Activated B cell treated with CpG ODN at 0.5 μM for 24 hours (primary cell): ENCODE results near the gene PPP1R7. TPM values are rescaled to one million over a fixed set of nuclear protein-coding genes. Genes with fewer than 3 reads are reported as not detected.

Experiments used
- ATAC-seq: fragments of 200-7000 bp; cut with Tn5 transposase; one replicate; pipeline ENCODE4 v1.10.0; 2021; ENCODE audit warnings: low read depth, mild to moderate bottlenecking, moderate library complexity
- CTCF ChIA-PET: fragments of 350-600 bp; sonication (Branson Sonifier 250); formaldehyde crosslinking; loops from one replicate; lab custom pipeline; 2021; ENCODE audit warnings: antibody characterized with exemption; lab: Charles Lee
- POLR2A ChIA-PET: fragments of 350-600 bp; sonication (Branson Sonifier 250); formaldehyde crosslinking; loops from one replicate; lab custom pipeline; 2021; ENCODE audit warnings: antibody characterized with exemption; lab: Charles Lee
- DNase-seq: peaks from one replicate; pipeline ENCODE4 v3.0.0; 2022
- H3K27ac Mint-ChIP-seq: one replicate; pipeline ENCODE4 v1.8.0; 2020; ENCODE audit warnings: mixed read lengths
- H3K27me3 Mint-ChIP-seq: one replicate; pipeline ENCODE4 v1.8.0; 2021; ENCODE audit warnings: mixed read lengths
- H3K36me3 Mint-ChIP-seq: one replicate; pipeline ENCODE4 v1.8.0; 2021; ENCODE audit warnings: low read depth, mixed read lengths
- H3K4me1 Mint-ChIP-seq: one replicate; pipeline ENCODE4 v1.8.0; 2021; ENCODE audit warnings: mixed read lengths
- H3K4me3 Mint-ChIP-seq: one replicate; pipeline ENCODE4 v1.8.0; 2020; ENCODE audit warnings: mild to moderate bottlenecking, mixed read lengths
- H3K9me3 Mint-ChIP-seq: one replicate; pipeline ENCODE4 v1.8.0; 2020; ENCODE audit warnings: mixed read lengths
- intact Hi-C: fragments of 100-400 bp; cut with micrococcal nuclease; formaldehyde crosslinking; loops from one replicate; pipeline ENCODE4 v1.15.1; 2024
- total RNA-seq: library from RNA; stranded (reverse); gene quantifications from 2 replicates; pipeline ENCODE4 v1.2.3, GENCODE V29; 2022
- TF ChIP-seq, protein P1 (sequence below): fragments of 200-600 bp; IDR thresholded peaks from one replicate; pipeline ENCODE4 v1.8.0; 2022; ENCODE audit warnings: antibody characterized with exemption, mild to moderate bottlenecking

The PPP1R7 gene
- total RNA-seq, 1 donor from 2014 or later: 72.0 TPM

DNA sequence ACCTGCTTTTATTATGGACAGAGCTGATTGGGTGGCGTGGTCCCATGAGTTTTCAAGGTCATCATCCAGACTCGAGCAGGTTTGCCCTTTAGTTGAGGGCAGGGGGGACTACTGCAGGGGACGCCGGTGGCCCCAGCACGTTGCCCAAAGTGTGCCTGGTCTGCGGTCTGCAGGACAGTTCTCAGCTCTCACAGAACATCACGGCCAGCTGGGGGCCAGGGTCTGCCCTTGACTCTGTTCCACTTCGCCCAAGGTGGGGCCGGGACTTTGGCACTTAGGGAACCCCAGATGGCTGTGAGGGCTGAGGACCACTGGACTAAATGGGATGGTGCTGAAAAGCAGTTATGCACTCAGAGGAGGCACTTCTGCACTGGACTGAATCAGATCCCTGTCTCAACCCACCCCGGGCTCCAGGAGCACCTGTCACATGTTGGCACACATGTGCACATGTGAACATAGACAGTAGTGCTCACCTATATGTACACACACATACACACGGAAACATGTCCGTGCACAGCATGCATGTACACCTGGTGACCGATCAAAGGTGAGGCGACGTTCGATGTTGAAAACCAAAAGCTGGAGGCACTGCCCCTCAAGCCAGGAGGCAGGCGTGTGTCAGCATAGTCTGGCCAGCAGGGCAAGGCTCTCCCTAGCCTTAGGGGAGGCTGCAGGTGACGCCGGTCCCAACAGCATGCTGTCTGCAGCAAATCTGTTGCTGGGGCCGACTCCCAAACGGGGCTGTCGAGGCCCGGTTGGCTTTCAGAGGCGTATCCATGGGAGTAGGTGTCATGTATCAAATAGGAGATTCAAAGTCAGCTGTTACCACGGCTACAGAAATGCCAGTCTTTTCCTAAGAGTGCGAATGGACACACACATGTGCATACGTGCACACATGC, 48.4 kb downstream of the PPP1R7 start:
- Mint-ChIP-seq H3K9me3 (no peaks in the 10 kb centered on the region), H3K4me3 (no peak overlapping the region), H3K4me1 (no peaks in the 10 kb centered on the region), H3K27ac (no peak overlapping the region), H3K36me3 (no peaks in the 10 kb centered on the region), H3K27me3 (no peaks in the 10 kb centered on the region)
- intact Hi-C loops: no loop called here
- DNase-seq: no peak
- TF ChIP-seq, protein P1, sequence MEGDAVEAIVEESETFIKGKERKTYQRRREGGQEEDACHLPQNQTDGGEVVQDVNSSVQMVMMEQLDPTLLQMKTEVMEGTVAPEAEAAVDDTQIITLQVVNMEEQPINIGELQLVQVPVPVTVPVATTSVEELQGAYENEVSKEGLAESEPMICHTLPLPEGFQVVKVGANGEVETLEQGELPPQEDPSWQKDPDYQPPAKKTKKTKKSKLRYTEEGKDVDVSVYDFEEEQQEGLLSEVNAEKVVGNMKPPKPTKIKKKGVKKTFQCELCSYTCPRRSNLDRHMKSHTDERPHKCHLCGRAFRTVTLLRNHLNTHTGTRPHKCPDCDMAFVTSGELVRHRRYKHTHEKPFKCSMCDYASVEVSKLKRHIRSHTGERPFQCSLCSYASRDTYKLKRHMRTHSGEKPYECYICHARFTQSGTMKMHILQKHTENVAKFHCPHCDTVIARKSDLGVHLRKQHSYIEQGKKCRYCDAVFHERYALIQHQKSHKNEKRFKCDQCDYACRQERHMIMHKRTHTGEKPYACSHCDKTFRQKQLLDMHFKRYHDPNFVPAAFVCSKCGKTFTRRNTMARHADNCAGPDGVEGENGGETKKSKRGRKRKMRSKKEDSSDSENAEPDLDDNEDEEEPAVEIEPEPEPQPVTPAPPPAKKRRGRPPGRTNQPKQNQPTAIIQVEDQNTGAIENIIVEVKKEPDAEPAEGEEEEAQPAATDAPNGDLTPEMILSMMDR: no peak
- ChIA-PET CTCF (no interaction called here), POLR2A (no interaction called here)
- ATAC-seq: no peak

DNA sequence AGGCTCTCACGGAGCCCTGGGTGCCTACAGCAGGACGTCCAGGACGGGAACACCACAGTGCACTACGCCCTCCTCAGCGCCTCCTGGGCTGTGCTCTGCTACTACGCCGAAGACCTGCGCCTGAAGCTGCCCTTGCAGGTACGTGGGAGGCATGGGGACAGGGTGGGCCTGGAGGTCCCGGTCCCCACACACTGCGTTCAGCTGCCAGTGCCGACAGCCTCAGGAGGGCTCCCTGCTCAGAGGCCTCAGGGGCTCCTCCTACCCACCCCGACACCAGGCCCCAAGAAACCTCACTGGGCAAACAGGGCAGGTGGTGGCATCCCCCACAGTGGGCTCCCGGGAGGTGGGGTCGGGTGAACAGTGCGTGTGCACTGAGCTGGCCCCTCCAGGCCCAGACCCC, 49.0 kb downstream of the PPP1R7 start:
- no peaks in the 10 kb centered on the region for H3K36me3 Mint-ChIP-seq
- CTCF ChIA-PET: no interaction called here
- TF ChIP-seq, protein P1: no peak
- H3K4me3 Mint-ChIP-seq: no peak overlapping the region
- no peak overlapping the region for H3K27ac Mint-ChIP-seq
- H3K27me3 Mint-ChIP-seq: no peaks in the 10 kb centered on the region
- DNase-seq: no peak
- intact Hi-C loops: no loop called here
- POLR2A ChIA-PET: no interaction called here
- H3K4me1 Mint-ChIP-seq: no peaks in the 10 kb centered on the region
- no peaks in the 10 kb centered on the region for H3K9me3 Mint-ChIP-seq
- ATAC-seq: no peak

DNA sequence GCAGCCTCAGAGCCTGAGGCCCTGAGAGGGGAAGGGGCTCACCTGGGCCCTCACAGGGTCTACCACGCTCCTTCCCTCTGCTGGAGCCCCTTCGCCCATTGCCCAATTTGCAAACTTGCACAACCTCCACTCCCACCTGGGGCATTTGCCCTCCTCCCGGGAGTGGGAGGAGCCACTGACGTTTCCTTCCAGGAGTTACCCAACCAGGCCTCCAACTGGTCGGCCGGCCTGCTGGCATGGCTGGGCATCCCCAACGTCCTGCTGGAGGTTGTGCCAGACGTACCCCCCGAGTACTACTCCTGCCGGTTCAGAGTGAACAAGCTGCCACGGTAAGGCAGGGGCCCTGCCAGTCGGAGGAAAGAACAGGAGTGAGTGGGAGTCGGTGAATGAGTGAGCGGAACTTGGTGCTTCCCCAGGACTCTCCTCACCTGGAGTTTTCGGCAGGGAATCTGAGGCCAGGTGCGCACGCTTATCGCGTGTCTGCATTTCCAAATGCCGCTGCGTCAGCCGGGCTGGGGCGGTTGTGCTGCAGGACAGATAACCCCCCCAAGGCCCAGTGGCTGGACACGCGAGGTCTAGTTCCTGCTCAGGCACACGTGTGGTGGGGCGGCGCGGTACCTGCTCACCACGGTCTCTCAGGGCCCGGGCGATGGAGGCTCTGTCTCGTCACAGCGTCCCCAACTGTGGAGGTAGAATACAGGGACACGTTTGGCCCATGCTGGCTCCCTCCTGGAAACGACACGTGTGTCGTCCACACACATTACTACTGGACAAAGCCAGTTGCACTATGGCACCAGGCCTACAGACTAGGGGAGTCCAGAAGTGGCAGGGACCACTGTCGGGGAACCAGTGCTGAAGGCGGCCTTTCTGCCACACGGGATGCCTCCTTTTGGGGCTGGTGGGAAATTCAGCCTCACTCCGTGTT, 49.9 kb downstream of the PPP1R7 start:
- POLR2A ChIA-PET: no interaction called here
- Mint-ChIP-seq H3K27me3 (no peaks in the 10 kb centered on the region), H3K4me3 (no peak overlapping the region), H3K36me3 (no peaks in the 10 kb centered on the region), H3K4me1 (no peaks in the 10 kb centered on the region), H3K9me3 (no peaks in the 10 kb centered on the region), H3K27ac (no peak overlapping the region)
- DNase-seq (no peak), ATAC-seq (no peak)
- CTCF ChIA-PET: no interaction called here
- intact Hi-C loops: no loop called here
- TF ChIP-seq, protein P1: no peak

DNA sequence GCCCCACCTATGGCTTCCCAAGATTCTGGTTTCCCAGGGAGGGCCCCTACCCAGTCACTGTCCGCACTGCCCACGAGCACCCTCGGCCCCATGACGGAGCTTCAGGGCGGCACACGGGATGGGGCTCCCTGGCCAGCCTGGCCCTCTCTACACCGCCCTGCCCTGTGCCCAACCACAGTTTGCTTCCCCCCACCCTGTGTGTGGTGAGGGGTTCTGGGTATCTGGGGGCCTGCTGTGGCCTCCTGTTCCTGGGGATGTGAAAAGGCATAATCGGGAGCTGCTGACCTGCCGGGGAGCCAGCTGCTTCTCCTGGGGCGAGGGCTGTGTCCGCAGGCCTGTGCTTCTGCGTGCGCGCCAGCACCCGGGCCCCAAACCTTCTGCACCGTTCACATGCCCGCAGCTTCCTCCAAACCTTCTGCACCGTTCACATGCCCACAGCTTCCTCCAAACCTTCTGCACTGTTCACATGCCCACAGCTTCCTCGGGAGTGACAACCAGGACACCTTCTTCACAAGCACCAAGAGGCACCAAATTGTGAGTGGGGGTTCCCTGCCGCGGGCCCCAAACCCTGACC, 50.6 kb downstream of the PPP1R7 start:
- ATAC-seq (no peak), DNase-seq (no peak)
- no peak overlapping the region for H3K27ac Mint-ChIP-seq
- H3K27me3 Mint-ChIP-seq: no peaks in the 10 kb centered on the region
- H3K4me1 Mint-ChIP-seq: no peaks in the 10 kb centered on the region
- POLR2A ChIA-PET: no interaction called here
- CTCF ChIA-PET: no interaction called here
- TF ChIP-seq, protein P1: no peak
- no peaks in the 10 kb centered on the region for H3K9me3 Mint-ChIP-seq
- no peak overlapping the region for H3K4me3 Mint-ChIP-seq
- no peaks in the 10 kb centered on the region for H3K36me3 Mint-ChIP-seq
- intact Hi-C loops: no loop called here
